ENCODE measurements around the gene GAPVD1. TPM values are rescaled to one million over a fixed set of nuclear protein-coding genes. Genes with fewer than 3 reads are reported as not detected.

GAPVD1 gene
- total RNA-seq, 1 donor from 2014 or later, result 54.8 TPM

GRCh38 chr9:125325826-125326225 is 64.2 kb downstream of the GAPVD1 start:
- DNase-seq (ENCODE audit: extremely low spot score in 2 of 2), result no peak
- Histone ChIP-seq H3K4me1 (no peaks in the 10 kb centered on the region), H3K9me3 (no peaks in the 10 kb centered on the region), H3K27me3 (no peaks in the 10 kb centered on the region), H3K4me3 (no peak overlapping the region), H3K27ac (no peak overlapping the region), H3K36me3 (peaks cover 5 to 42% of the 10 kb centered on the region in 2 donors)
- intact Hi-C loops (cut with DNase I), result no loop called here
- TF ChIP-seq CTCF (IDR thresholded peaks at IDR 0.05) (no peak), POLR2A (IDR thresholded peaks at IDR 0.05) (no peak)

GRCh38 chr9:125329978-125330377 is 68.4 kb downstream of the GAPVD1 start:
- H3K36me3 ChIP-seq, result peaks cover 5 to 43% of the 10 kb centered on the region in 2 donors

GRCh38 chr9:125330587-125330986 is 69.0 kb downstream of the GAPVD1 start:
- H3K4me1 ChIP-seq, result no peaks in the 10 kb centered on the region
- intact Hi-C loops (cut with DNase I), result no loop called here
- H3K9me3 ChIP-seq, result no peaks in the 10 kb centered on the region
- peaks cover 5 to 47% of the 10 kb centered on the region in 2 donors for H3K36me3 ChIP-seq
- no peaks in the 10 kb centered on the region for H3K27me3 ChIP-seq
- no peak for DNase-seq (ENCODE audit: extremely low spot score in 2 of 2)
- no peak overlapping the region for H3K27ac ChIP-seq
- TF ChIP-seq POLR2AphosphoS5 (IDR thresholded peaks at IDR 0.05; ENCODE audit: insufficient read depth in 1 of 2, low read depth in 1 of 2) (no peak), POLR2A (IDR thresholded peaks at IDR 0.05) (no peak), CTCF (IDR thresholded peaks at IDR 0.05) (no peak)
- H3K4me3 ChIP-seq, result no peak overlapping the region

More at GRCh38 chr9:125329978-125330377, 68.4 kb downstream of the GAPVD1 start:
- H3K27me3 ChIP-seq, result no peaks in the 10 kb centered on the region
- no peak overlapping the region for H3K27ac ChIP-seq
- intact Hi-C loops (cut with DNase I), result no loop called here
- H3K9me3 ChIP-seq, result no peaks in the 10 kb centered on the region
- no peaks in the 10 kb centered on the region for H3K4me1 ChIP-seq
- no peak for DNase-seq (ENCODE audit: extremely low spot score in 2 of 2)
- no peak for TF ChIP-seq POLR2A (IDR thresholded peaks at IDR 0.05)
- no peak for TF ChIP-seq CTCF (IDR thresholded peaks at IDR 0.05)
- no peak overlapping the region for H3K4me3 ChIP-seq

- Histone ChIP-seq H3K36me3 (peaks cover 5 to 51% of the 10 kb centered on the region in 2 donors), H3K27ac (no peak overlapping the region), H3K9me3 (no peaks in the 10 kb centered on the region), H3K4me3 (no peak overlapping the region), H3K27me3 (no peaks in the 10 kb centered on the region), H3K4me1 (no peaks in the 10 kb centered on the region)
- intact Hi-C loops (cut with DNase I), result no loop called here
- TF ChIP-seq POLR2AphosphoS5 (IDR thresholded peaks at IDR 0.05; ENCODE audit: insufficient read depth in 1 of 2, low read depth in 1 of 2), result no peak
- TF ChIP-seq CTCF (IDR thresholded peaks at IDR 0.05), result no peak
- no peak for TF ChIP-seq POLR2A (IDR thresholded peaks at IDR 0.05)
- no peak for DNase-seq (ENCODE audit: extremely low spot score in 2 of 2)
These were observed 70.9 kb downstream of the GAPVD1 start for GRCh38 chr9:125332527-125332926.

- no peaks in the 10 kb centered on the region for H3K9me3 ChIP-seq
- no peak for DNase-seq (ENCODE audit: extremely low spot score in 2 of 2)
- H3K27ac ChIP-seq, result no peak overlapping the region
- no peaks in the 10 kb centered on the region for H3K27me3 ChIP-seq
- no peaks in the 10 kb centered on the region for H3K4me1 ChIP-seq
- intact Hi-C loops (cut with DNase I), result no loop called here
- H3K36me3 ChIP-seq, result peaks cover 0 to 63% of the 10 kb centered on the region in 2 donors
- TF ChIP-seq POLR2A (IDR thresholded peaks at IDR 0.05) (no peak), POLR2AphosphoS5 (IDR thresholded peaks at IDR 0.05; ENCODE audit: insufficient read depth in 1 of 2, low read depth in 1 of 2) (no peak), CTCF (IDR thresholded peaks at IDR 0.05) (no peak)
- no peak overlapping the region for H3K4me3 ChIP-seq
These were observed 75.6 kb downstream of the GAPVD1 start for GRCh38 chr9:125337236-125337635.
